HG03196 (cell line): Measurements from ENCODE around the gene PICALM.
A peak's percentile ranks its signal among the peaks of the same experiment; 100 is the strongest.

ENCODE experiments used
- ATAC-seq: cut with Tn5 transposase; IDR thresholded peaks from one replicate; pipeline ENCODE4 v1.9.1; 2021; ENCODE audit not compliant: unreplicated experiment

The PICALM gene

GRCh38 chr11:86087256-86087655 lies 18.4 kb upstream of the PICALM start:
- no peak for ATAC-seq

- no peak for ATAC-seq
Observed at GRCh38 chr11:86081455-86081854, 12.6 kb upstream of the PICALM start.

DNA sequence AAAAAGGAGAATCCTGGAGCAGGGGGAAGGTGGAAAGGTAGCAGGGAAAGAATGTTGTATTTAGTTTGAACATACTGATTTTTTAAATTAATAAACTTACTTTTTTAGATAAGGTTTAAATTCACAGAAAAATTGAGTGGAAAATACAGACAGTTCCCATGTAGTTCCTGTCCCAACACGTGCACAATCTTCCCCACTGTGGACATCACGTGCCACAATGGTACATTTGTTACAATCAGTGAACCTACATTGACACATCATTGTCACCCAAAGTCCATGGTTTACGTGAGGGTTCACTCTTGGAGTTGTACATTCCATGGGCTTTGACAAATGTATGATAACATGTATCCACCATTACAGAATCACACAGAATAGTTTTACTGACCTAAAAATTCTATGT lies 10.5 kb upstream of the PICALM start:
- no peak for ATAC-seq

GRCh38 chr11:86073948-86074347 lies 5.1 kb upstream of the PICALM start:
- ATAC-seq, result no peak

DNA sequence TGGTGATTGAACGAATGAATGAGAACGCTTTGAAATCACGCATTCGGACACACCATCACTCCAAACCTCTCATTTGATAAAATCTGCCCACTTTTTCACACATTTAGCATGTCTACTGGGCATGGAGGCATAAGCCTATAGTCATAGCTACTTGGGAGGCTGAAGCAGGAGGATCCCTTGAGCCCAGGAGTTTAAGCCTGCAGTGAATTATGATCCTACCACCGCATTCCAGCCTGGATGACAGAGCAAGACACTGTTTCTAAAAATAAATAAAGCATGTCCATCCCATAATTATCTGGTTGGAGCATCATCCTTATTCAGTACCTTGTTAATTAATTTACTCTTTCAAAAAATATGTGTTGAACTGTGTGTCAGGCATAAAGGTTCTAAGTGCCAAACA lies 3.3 kb upstream of the PICALM start:
- no peak for ATAC-seq

- no peak for ATAC-seq
Observed at GRCh38 chr11:86070142-86071056, 1.5 kb upstream of the PICALM start.

- peak; percentile 20 for ATAC-seq
Observed at GRCh38 chr11:86069408-86070101, 671 bp upstream of the PICALM start.

GRCh38 chr11:86068138-86068871 lies 579 bp downstream of the PICALM start:
- ATAC-seq, result peak; percentile 11

DNA sequence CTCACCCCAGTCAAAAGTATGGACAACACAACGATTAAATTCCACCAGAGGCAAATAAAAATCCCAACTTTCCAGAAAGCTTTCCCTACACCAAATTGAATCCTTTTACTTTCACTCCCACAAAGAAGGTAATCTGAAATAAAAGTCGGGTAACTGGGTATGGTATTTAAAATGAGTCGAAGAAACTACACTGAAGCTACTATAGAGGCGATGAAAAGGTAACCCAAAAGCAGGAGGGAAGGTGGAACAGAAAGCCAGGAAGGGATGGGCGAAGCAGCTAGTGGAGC lies 1.1 kb downstream of the PICALM start:
- no peak for ATAC-seq

- no peak for ATAC-seq
Observed at GRCh38 chr11:86067009-86067850, 1.7 kb downstream of the PICALM start.

GRCh38 chr11:86066657-86067008 lies 2.3 kb downstream of the PICALM start:
- ATAC-seq, result no peak

- ATAC-seq, result no peak
Observed at GRCh38 chr11:86066033-86066432, 2.9 kb downstream of the PICALM start.

- no peak for ATAC-seq
Observed at GRCh38 chr11:86064220-86064803, 4.6 kb downstream of the PICALM start.

- no peak for ATAC-seq
Observed at GRCh38 chr11:86063536-86063935, 5.3 kb downstream of the PICALM start.

- no peak for ATAC-seq
Observed at GRCh38 chr11:86062719-86063118, 6.2 kb downstream of the PICALM start.

- ATAC-seq, result no peak
Observed at GRCh38 chr11:86061483-86062205, 7.2 kb downstream of the PICALM start.

DNA sequence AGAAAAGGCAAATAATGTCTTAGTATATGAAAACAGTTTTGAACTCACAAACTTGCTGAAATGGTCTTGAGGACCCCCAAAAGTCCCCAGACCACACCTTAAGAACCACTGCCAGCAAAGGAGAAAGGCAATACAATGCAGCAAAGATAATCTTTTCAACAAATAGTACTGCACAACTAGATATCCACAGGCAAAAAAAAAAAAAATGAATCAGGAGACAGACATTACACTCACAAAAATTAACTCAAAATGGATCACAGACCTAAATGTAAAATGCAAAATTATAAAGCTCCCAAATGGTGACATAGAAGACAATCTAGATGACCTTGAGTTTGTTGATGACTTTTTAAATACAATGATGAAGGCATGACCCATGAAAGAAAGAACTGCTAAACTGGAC lies 8.3 kb downstream of the PICALM start:
- ATAC-seq, result no peak

GRCh38 chr11:86058360-86058759 lies 10.5 kb downstream of the PICALM start:
- no peak for ATAC-seq

- no peak for ATAC-seq
Observed at GRCh38 chr11:86056351-86056854, 12.5 kb downstream of the PICALM start.
